DMS53 treated with DMSO at 0.1 percent for 48 hours (cell line): ENCODE measurements around the gene OR6B1.
A peak's percentile ranks its signal among the peaks of the same experiment; 100 is the strongest.
"Not testable (repeated sequence)": the region's sequence is repeated elsewhere in the genome, so short reads cannot be mapped to it uniquely, and the experiment has no call there.

Source experiments
- DNase-seq: peaks from one replicate; lab custom pipeline; 2025; ENCODE audit not compliant: unreplicated experiment; lab: John Stamatoyannopoulos, UW

OR6B1 gene

DNA sequence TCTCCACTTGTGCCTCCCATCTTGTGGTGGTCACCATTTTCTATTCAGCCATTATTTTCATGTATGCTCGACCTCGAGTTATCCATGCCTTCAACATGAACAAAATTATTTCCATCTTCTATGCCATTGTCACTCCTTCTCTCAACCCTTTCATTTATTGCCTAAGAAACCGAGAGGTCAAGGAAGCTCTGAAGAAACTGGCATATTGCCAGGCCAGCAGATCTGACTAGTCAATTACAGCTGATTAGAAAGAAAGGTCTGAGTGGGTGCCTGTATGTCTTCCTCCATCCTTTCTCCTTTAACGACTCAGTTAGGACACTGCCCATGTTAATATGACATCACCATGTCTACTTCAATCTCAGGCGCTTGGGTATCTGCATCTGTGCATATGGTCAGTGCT, 4.6 kb downstream of the OR6B1 start:
- DNase-seq = no peak

DNA sequence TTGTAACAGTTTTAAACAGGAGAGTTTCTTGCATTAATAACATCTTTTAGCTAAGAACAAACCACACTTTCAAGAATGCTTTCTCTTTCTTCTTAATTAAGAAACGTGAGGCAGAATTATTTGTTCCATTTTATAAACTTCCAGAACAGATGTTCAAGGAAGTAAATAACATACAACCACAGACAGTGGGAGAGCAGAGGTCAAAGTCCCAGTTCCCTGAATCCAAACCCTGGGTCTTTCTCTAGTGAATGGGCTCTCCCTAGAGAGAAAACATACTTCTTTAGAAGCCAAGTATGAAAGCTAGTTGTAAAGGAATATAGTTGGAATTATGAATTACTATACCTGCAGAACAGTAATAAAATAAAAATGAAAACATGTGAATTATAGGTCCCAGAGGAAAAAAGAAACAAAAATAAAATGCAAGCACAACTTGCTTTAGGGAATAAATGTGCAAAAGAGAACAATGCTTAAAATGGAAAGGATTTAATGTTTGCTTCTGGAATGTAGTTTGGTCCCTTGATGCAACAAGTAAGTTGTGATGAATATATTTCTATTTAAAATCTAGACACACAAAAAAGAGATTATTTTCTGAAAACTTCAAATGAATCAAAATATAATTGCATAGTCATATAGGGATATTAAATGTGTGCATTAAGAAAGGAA, 6.0 kb downstream of the OR6B1 start:
- no peak for DNase-seq

DNA sequence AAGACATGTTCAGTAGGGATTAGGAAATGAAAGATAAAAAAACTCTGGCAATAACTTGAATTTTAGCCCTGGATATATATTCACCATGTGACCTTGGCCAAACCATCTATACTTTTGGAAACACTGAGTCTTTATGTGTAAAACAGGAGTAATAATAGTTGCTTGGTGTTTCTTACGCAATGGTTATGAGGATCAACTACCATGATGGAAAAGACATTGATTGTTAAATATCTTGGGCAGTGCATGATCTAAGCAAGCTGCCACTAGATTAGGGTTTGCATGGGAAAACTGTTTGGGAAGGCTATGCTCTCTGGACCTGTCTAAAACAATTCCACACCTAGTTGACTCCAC, 6.5 kb downstream of the OR6B1 start:
- DNase-seq = no peak

DNA sequence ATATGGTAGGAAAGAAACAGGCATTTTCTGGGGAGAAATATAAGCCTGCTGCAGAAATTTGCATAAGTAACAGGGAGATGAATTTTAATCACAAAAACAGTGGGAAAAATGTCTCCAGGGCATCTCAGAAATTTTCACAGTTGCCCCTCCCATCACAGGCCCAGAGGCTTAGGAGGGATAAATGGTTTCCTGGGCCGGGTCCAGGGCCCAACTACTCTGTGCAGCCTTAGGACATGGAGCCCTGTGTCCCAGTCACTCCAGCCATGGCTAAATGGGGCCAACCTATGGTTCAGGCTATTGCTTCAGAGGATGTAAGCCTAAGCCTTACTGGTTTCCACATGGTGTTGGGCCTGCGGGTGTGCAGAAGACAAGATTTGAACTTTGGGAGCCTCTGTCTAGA, 9.2 kb downstream of the OR6B1 start:
- no peak for DNase-seq

DNA sequence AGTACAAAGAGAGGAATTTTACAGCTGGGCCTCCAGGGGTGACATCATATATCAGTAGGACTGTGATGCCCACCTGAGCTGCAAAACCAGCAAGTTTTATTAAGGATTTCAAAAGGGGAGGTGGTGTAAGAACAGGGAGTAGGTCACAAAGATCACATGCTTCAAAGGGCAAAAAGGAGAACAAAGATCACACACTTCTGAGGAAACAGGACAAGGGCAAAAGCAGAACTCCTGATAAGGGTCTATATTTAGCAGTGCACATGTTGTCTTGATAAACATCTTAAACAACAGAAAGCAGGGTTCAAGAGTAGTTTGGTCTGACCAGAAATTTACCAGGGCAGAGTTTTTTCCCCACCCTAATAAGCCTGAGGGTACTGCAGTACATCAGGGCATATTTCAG, 9.9 kb downstream of the OR6B1 start:
- not testable (repeated sequence) for DNase-seq

DNA sequence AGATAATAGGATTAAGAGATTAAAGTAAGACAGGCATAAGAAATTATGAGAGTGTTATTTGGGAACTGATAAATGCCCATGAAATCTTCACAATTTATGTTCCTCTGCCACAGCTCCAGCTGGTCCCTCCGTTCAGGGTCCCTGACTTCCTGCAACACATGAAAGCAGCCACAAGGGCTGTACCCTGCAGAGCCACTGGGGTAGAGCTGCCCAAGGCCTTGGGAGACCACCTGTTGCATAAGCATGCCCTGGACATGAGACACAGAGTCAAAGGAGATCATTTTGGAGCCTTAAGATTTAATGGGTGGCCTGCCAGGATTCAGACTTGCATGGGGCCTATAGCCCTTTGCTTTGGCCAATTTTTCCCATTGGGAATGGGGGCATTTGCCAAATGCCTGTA, 10.7 kb downstream of the OR6B1 start:
- not testable (repeated sequence) for DNase-seq

DNA sequence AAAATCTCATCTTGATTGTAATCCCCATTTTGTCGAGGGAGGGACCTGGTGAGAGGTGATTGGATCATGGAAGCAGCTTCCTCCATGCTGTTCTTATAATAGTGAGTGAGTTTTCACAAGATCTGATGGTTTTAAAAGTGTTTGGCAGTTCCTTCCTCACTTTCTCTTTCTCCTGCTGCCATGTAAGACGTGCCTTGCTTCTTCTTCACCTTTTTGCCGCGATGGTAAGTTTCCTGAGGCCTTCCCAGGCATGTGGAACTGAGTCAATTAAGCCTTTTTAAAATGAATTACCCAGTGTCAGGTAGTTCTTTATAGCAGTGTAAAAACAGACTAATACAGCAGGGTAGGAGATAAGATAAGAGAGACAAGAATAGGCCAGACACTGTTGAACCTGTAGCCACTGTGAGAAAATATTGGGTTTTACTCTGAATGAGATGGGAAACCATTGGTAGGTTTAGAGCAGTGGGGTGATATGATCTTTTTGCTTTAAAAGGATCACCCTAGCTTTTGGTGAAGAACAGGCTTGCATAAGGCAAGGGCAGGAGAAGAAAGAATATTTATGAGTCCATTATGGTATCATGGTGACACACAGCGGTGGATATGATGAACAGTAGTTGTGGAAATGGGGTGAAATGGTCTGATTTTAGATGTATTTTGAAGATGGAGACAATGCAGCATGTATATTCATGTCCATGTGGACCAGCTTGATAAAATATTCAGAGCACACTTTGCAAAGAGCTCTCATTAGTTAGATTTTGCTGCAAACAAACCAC, 11.5 kb downstream of the OR6B1 start:
- DNase-seq = no peak

DNA sequence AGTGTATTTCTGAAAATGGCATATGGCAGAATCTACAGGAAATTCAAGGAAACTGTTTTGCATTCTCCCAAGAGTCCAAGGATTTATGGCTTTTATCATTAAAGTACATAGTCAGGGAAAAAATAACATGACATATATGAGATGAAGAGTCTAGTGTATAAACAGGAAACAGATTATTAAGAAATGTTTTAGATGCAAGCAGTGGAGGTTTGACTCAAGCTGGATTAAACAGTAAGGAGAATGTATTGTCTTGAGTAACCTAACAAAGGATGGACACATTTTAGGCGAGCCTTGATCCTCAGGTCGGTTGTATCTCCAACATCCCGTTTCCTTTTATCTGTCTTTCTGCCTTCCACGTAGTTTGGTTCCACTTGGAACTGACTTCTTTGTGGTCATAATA, 17.9 kb downstream of the OR6B1 start:
- no peak for DNase-seq

DNA sequence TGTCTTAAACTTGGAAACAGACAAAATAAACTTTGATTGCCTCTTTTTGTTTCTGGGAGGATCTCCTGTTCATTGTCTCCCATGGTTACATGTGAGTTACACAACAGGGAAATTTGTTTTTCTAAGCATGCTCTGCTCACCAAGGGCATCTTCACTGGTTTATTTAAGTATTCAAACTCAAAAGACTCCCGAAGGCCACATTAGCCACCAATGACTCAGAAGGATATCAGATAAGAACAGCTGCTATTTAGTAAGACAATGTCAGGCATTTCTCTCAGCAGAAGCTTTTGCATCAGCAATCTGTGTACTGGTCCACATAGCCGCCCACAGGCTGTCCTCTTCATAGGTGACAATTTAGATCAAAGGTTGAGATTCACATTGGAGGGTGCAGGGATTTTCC, 19.3 kb downstream of the OR6B1 start:
- DNase-seq = no peak

DNA sequence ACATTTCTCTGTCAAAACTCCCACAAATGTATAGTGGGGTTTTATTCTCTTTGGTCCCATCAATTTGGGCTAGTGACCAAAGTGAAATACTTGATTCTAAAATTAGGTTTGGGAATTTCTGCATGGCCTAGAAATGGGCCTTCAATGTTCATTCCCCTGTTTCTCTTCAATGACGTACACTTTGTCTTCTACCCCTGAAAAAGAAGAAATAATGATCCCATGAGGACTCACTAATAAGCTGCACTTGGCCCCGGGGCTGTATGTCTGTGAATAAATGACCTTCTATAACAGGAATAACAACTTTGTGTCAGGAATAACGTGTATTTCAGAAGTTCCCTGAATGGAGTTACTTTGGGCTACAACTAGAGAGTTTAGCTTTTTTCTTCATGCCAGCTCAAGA, 20.2 kb downstream of the OR6B1 start:
- DNase-seq = no peak

DNA sequence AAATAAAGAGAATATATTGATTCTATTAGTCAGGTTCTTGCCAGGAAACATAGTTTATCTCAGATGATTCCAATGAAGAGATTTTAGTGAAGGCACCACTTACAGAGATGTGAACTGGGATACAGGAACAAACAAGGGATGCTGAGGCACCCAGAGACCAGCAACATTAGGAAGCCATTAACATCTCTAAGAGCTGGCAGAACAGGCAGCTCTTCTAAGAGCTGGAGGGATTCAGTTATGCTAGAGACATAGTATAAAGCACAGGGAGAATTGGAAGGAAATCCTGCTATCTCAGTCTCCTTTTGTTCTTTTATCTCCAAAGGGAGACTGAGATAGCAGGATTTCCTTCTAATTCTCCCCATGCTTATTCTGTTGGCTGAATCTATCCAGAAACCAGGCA, 22.0 kb downstream of the OR6B1 start:
- DNase-seq = no peak

DNA sequence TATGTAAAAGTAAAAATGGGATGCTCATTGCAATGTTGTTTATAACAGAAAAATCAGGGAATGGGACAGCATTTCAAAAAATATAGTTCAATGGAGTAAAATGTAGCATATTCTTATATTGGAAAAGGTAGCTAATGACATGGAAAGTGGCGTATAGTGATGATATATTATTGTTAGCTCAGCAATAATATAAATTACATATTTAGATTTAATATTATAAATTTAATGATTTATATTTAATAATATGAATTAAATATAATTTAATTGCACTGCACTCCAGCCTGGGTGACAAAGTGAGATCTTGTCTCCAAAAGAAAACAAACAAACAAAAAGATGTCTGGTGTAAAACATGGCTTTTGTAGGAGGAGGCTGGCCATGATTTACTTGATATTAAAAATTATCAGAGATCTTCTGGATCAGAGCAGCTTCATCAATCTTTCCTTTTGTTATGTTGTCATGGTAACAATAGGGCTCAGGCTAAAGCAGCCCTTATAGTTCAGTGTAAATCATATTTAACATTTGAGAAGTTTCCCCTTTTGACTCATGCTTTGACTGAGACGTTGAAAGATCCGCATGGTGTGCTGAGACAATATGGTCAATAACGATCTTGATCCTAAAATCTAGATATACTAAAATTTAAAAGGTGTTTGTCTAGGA, 23.2 kb downstream of the OR6B1 start:
- DNase-seq = no peak

DNA sequence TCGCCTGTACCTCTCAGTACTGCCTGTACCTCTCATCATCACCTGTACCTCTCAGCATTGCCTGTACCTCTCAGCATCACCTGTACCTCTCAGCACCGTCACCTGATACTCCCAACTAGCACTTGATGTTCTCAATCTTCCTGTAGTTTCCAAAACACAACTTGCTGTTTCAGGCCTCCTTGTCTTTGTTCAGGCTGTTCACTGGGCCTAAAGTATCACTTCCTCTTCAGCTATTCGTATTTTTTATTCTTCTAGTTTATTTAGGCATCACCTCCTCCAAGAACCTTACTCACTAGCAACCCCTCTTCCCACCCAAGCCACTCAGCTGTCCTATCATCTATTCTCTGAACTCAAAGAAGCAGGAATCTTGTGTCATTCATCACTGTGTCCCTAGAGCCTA, 24.1 kb downstream of the OR6B1 start:
- DNase-seq = no peak

DNA sequence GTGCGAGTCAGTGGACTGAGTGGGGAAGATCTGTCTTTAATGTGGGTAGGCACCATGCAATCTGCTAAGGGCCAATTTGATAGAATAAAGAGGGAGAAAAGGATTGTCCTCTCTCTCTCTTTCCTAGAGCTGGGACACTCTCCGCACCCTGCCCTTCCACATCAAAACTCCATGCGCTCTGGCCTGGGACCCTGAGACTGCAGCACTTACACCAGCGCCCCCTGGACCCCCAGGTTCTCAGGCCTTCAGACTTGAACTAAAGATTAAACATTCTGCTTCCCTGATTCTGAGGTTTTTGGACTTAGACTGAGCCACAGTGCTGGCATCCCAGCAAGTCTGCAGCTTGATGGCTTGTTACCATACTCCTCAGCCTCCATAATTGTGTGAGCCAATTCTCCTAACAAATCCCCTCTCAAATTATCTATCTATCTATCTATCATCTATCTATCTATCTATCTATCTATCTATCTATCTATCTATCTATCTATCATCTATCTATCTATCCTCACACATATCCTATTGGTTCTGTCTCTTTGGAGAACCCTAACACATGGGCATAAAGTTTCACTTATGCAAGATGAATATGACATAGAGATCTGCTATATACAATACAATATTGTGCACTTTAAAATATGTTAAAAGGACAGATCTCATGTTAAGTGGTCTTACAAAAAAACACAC, 26.2 kb downstream of the OR6B1 start:
- DNase-seq = no peak

DNA sequence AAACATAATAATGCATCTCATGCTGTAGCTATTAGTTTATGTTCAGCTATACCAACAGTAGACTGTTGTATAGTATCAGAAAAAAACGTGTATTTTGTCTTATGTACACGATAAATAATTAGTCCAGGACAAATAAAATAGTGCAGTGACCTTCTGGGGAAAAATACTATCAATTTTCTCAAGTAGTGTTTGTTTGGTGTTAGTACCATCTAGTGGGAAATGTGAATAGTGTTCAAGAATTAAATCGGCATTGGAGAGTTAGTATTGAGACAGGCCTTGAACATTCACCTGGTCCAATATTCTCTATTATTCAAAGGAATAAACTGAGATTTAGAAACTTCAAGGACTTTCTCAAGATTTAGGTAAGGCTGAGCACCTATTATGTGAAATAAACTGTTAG, 26.9 kb downstream of the OR6B1 start:
- peak; percentile 18 for DNase-seq

DNA sequence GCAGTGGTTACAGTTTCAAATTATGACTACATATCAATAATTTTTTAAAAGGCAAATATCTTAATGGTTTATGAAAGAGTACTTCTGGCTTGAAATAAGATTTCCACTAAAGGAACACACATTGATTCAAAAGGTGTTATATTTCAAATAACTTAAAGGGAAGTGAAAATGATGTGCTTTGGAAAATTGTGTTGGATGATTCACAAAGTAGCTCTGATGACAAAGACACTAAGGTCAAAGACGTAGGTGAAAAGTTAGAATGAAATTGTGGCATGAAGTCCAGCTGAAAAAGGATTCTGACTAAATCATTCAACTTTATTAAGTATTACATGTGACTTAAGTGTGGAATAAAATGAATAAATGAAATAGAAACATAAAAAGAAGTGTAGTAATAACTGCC, 27.9 kb downstream of the OR6B1 start:
- no peak for DNase-seq

DNA sequence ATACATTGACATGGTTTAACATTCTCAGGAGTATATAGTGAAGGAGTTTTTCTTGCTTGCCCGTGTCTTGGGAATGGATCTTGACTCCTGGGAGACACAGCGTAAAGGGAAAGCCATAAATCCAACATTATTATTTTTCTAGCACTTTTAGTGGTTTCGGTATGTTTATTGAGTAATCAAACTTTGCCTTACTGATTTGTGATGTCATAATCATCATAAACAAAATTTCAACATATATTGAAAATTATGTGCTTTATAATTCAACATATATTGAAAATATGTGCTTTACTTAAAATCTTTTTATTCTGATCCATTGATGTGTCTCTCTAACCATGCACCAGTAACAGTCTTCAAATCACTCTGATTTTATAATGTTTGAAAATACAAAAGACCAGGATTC, 28.4 kb downstream of the OR6B1 start:
- no peak for DNase-seq

DNA sequence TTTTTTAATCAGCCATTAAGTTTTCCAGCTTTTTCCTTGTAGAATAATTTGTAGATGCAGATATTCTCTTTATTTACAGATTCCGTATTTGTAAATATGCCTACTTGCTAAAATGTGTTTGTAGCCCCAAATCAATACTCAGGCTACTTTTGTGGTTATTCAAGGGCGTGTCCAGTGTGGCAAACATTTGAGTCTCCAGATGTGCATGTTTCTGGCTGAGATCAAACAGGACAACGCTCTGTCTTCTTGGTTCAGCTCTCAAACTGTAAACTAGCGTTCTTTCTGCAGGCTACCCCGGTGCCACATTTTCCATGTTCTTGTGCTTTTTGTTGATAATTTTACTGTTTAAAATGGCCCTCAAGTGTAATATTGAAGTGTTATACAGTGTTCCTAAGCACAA, 32.4 kb downstream of the OR6B1 start:
- no peak for DNase-seq

DNA sequence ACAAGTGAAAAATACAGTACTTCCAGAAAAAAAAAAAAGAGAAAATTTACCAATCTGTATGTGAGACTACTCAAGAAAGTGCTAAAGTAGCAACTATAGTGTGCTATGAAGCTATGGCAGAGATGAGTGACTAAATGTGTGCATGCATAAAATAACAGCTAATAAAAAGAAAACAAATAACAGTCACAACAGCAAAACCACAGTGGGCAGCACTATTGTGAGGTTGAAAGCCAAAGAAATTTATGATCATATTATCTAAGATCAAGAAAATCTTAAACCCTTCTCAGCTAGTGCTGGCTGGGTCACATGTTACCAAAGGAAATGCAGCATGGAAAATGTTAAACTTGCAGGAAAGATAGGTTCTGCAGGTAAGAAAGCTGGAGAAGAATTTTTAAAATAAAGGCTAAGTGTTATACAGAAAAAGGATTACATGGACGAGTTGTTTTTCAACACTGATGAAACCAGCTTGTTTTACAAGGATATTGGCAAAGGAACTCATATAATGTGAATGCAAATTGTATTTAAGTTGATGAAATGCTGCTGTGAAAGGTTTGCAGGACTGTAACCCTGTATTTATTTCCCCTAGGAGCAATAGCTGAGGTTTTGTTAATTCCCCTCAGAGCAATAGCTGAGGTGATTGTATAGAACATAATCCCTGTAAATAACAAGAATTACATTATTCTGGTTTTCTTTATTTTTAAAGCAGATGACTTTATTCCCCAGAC, 33.0 kb downstream of the OR6B1 start:
- no peak for DNase-seq

DNA sequence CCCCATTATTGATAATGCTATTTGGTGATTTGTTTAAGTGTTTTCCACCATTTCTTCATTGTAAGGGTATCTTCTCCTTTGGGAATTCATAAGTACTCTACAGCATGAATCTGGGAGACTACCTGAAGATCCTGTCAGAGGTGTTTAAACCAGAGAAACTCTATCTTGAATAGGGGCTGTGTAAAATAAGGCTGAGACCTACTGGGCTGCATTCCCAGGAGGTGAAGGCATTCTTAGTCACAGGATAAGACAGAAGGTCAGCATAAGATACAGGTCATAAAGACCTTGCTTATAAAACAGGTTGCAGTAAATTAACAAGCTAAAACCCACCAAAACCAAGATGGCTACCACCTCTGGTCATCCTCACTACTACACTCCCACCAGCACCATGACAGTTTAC, 35.3 kb downstream of the OR6B1 start:
- no peak for DNase-seq

DNA sequence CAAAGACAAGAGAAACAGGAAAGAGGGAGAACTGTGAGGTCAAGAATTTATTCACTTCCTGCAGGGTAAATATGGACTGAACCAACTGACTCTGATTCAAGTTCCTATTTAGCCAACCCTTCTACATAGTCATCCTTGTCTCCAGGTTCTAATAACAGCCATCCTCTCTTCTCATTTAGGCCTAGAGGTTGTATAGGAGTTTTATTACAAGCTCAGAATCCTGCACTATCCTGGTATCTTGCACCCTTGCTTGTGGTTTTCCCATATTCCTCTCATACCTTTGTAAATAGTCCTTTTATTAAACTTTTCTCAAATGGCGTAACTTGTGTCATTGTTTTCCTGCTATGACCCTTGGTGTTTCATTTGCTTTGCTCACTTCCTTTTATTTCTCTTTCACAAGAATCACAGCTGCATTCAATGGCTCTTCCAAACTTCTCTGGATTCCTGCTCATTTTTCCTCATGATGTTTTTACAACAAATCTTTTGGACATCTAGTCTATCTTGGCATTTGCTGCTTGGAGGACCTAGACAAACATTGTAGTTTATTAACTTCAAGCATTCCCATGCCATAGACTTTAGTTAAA, 36.3 kb downstream of the OR6B1 start:
- DNase-seq = no peak
